ENCODE data around the gene SEPTIN2.

- no peak for TF ChIP-seq POLR2A (IDR thresholded peaks at IDR 0.05)
- TF ChIP-seq CTCF (IDR thresholded peaks at IDR 0.05), result no peak
Measured at GRCh38 chr2:241269707-241270520, 45.8 kb upstream of the SEPTIN2 start.
